NCI-H2171 (cell line): Measurements from ENCODE around the gene PSPN.
A peak's percentile ranks its signal among the peaks of the same experiment; 100 is the strongest.

Source experiments
- DNase-seq: peaks from one replicate; lab custom pipeline; 2025; lab: John Stamatoyannopoulos, UW

The PSPN gene, protein sequence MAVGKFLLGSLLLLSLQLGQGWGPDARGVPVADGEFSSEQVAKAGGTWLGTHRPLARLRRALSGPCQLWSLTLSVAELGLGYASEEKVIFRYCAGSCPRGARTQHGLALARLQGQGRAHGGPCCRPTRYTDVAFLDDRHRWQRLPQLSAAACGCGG

DNA sequence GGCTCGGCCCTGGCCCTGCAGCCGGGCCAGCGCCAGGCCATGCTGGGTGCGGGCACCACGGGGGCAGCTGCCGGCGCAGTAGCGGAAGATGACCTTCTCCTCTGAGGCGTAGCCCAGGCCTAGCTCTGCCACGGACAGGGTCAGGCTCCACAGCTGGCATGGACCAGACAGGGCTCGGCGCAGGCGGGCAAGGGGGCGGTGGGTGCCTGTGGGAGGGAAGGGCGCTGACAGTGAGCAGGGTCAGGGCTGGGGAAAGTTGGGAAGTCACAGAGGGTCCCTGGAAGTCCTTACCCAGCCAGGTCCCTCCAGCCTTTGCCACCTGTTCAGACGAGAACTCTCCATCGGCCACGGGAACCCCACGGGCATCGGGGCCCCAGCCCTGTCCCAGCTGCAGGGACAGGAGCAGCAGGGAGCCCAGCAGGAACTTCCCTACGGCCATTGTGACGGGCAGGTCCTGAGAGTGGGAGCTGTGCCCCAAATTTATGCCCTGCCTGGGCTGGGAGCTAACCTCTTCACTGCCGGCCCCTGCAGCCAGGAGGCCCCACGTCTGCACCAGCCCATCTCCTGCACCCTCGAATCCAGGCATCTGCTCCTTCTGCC lies at the start of gene PSPN:
Gene PSPN (minus strand): TSS at position 523 of the 600 bp plus-strand sequence. CDS start 84 bp downstream, at position 439.
- DNase-seq: no peak

DNA sequence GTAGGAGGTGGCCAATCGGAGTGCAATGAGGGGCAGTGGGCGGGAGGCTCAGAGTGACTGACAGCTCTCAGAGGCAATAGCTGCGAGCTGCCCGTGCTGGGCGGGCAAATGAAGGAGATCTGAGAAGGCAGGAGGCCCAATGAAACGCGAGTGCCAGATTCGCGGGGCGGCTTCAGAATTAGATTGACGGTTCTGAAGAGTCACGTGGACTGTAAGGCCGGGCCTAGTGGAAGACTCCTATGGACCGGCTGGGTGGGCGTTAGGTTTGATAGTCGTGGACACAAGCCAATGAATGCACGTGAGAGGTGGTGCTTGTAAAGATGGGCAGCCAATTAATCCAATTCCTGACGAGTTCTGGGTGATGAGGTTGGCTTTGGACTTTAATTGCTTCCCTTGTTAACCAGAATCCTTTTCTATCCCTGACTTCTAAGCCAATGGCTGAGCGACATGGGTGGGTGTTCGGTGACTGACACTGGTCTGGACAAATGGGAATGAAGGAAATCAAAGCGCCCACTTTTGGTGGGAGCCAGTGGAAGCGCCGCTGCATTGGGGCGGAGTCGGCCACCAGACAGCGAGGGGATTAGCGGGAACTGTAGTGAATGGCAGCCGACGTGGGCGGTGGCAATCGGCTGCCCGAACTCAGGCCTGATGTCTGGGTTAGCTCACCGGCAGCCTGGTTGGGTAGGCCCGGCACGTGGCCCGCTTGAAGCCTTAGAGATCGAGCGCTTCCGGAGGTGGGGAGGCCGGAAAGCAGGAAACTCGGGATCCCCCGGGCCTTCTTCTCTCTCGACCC lies 49.4 kb upstream of the PSPN start:
- DNase-seq: peak; percentile 99

DNA sequence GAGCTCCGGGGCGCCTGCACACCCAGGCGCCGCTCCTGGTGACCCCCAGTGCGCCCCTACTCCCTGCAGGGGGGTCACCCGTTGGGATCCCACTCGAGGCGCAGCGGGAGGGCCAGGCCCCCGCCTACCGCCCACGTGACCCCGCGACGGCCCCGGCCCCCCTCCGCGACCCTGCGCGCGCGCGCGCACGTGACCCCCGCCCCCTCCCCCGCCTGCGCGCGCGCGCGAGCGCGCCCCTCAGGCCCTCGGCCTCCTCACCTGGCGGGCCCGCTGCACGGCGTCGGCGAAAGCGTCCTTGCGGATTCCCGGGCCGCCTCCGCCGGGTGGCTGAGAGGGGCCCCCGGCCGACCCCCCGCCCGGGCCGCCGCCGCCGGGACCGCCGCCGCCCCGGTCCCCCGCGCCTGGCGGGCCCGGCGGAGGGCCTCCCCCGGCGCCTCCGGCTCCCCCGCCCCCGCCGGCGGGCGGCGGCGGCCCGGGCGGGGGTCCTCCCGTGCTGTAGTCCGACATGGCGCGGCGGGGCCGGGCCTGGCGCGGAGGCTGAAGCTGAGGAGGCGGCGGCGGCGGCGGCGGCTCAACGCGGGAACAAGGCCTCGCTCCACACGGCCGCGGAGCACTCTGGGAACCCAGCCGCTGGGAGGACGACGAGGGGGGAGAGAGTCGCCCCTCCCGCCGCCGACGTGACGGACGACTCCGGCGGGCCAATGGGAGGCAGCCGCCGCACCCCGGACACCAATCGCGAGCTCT lies 48.6 kb upstream of the PSPN start, which contains the start of gene KHSRP:
Gene KHSRP (minus strand): TSS at position 617 of the 744 bp plus-strand sequence. CDS start 110 bp downstream, at position 507.
- peak; percentile 27 for DNase-seq

DNA sequence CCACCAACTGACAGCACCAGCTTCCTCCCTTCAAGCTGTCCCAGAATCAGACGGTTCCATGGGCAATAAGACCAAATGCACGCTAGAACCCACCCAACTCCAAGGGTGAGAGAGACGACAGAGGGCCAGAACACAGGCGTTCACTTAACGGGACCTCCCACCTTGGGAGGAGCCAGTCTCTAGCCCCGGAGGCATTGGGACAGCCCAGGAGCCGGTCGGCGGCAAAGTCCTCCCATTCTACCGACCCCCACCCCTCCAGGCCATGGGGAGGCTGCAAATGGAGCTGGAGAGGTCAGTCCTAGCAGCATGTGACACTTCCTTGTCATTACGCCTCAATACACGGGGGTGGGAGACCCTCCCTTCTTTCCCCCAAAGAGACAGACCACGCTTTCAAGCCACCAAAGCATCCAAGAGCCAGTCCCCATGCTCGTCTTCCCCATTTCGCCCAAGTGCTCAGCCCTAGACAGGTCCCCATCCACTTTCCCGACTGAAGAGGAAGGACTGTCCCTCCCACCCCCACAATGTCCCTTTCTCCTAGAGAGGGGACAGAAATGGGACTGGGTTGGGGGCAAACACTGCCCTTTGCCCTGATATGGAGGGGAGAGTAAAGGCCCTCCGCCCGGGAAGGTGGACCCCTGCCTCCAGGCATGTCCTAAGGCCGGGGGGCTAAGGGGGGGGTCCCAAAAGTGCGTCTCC lies 47.9 kb upstream of the PSPN start:
- DNase-seq: no peak

DNA sequence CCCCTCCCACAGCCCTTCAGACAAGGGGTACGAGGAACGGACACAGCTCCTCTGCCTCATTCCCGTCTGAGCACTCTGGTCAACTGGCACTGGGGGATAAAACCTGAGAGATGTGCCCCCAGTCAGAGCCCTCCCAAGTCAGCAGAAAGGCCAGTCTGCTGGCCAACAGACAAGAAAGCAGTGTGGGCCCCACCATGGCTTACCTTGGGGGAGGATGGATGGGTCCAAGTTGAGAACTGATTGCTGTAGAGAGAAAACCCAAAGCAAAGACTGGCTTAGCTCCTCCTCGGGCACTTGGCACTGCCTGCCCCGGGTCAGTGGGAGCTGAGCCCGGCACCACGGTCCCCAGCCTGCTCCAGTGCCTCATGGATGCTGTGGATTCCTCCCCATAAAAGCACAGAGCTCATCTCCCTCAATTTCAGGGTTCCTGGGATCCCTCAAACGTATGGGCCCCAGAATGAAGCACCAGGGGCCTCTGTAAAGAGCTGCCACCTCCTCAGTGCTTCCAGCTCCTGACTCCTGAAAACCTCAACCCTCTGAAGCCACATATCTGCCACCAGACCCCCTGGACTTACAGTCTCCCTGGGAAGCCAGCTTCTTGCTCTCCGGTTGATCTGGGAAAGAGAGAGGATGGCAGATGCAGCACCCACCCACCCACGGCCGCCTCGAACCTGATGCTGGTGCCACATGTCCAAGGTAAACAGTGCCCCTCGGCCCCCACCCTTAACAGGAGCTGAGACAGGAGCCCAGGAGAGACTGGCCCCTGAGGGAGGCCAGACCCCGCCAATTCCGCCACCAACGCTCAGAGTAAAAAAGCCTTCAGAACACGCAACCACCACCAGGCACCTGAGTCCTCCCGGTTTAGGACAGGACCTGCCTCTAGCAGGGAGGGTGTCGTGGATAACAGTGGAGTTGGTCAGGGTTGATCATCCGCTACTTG lies 45.6 kb upstream of the PSPN start:
- DNase-seq: no peak

DNA sequence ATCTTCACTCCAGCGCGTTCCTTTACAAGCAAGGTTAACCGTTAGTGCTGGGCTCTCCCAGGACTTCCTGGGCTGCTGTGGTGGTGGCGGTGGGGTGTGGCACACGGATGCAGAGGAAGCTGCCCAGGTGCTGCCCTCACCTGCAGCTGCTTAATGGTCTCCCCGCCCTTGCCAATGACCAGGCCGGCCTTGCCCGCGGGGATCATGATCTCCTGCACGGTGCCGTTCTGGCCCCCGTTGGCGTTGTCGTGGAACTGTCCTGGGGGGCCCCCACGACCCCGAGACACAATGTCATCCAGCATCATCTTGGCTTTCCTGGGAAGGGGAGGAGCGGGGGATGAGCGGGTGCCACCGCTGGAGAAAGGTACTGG lies 42.8 kb upstream of the PSPN start:
- DNase-seq: no peak

DNA sequence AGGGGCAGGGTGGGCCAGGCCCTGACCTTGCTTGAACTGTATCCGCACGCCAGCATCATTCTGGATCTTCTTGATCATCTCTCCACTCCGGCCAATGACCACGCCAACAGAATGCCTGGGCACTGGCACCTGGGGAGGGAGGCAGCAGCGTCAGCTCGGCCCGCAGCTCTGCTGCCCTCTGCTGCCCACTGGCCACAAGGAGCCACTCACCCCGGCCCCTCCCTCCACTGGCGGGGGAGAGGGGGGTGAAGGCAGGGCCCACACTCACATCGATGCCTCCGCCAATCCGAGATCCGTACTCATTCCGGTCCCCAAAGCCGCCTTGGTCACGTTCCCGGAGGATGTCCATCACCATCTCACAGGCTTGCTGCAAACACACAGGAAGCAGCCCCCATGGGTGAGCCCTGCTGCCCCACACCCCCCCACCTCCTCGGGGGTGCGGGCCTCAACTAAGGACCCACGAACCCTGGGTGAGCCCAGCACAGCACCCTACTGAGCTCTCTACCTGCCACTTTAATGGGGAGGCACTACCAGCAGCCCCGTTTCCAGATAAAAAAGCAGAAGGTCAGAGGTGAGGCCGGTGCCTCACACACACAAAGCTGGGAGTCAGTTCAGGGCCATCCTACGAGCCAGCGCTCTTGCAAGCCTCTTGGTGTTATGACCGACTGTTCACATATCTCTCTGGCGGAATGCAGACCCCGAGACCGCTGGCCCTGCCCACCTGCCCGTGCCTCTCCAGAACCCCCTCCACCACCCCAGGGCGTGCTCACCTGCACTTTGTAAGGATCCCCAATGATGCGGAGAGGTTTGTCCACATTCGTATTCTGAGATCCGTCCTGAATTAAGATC lies 42.2 kb upstream of the PSPN start:
- DNase-seq: no peak

DNA sequence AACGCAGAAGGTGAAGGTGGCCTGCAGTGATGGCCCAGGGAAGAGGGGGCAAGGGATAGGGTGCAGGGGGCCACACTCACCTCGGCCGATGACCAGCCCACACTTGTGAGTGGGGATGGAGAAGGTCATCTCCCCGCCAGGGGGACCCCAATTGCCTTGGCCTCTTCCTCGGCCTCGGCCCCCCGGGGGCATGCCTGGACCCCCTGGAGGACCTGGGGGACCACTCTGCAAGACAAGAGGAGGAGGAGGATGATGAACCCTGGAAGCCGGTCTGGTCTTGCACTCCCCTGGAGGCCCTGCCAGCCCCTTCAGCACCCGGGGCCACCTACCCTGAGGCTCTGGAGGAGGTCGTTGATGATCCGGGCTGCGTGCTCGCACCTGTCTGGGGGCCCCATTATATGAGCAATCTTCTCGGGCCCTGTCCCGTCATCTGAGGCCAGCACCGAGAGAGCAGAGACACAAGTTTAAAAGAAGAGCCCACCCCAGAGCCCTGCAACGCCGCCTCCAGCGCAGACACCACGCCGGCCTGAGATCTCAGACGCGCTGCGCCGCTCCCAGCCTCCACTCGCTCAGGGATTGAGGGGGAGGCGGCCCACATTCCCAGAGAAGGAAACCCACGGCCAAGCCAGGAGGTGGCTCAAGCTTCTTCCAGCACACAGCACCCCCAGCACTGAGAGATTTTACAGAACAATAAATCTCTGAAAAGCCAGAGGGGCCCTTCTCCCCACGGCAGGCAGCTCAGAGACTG lies 41.1 kb upstream of the PSPN start:
- no peak for DNase-seq

DNA sequence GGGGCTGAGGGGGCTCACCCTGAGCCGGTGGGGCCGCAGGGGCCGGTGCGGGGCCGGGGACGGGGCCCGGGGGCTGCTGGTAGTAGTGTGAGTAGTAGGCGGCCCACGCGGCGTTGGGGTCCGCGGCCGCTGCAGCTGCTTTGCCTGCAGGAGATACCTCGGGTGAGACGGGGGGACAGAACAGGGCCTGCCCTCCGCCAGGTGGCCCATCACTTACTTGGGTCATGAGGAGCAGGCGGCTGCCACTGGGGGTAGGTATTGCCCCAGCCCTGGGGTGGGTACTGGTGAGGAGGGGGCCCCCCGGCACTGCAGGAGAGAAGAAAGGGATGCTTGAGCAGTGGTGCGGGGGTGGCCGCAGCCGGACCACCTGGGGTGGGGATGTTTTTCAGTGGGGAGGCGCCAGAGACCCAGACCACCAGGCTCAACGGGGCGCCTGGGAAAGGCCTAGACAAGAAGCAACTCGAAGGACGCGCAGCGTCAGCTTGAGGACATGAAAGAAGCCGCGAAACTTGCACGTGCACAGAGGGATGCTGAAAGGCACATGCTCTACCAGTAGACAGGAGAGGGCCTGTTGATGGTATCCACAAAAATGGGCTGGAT lies 40.0 kb upstream of the PSPN start:
- no peak for DNase-seq

DNA sequence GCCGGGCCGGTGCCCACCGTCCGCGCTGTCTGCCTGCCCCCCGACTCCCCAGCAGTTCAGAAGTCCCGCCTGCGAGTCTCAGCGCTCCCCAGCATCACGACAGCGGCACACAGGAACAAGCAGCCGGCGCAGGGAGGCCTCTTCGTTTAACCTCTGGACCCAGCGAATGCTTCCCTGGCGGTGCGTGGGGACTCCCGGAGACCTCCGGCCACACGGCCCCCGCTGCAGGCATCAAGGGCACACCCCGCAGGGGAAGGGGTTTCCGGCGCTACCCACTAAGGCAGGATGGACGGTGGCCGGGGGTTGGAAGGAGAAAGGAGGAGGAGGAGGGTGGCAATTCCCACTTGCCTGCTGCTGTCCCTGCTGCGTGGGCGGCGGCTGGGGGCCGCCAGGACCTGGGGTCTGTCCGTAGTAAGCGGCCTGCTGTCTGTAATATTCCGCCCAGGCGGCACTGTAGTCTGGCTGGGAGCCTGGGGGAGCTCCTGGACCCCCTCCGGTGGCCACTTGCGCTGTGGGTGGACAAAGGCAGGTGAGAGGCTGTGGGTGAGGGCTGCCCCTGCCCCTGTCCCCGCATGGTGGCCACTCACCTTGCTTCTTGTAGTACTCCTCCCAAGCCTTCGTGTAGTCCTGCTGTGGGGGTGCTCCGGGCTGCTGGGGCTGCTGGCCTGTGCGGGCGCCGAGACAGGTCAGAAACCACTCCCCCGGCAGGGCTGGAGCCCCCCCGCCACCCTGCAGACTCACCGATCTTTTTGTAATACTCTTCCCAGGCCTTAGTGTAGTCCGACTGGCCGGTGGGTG lies 39.3 kb upstream of the PSPN start:
- DNase-seq: no peak

DNA sequence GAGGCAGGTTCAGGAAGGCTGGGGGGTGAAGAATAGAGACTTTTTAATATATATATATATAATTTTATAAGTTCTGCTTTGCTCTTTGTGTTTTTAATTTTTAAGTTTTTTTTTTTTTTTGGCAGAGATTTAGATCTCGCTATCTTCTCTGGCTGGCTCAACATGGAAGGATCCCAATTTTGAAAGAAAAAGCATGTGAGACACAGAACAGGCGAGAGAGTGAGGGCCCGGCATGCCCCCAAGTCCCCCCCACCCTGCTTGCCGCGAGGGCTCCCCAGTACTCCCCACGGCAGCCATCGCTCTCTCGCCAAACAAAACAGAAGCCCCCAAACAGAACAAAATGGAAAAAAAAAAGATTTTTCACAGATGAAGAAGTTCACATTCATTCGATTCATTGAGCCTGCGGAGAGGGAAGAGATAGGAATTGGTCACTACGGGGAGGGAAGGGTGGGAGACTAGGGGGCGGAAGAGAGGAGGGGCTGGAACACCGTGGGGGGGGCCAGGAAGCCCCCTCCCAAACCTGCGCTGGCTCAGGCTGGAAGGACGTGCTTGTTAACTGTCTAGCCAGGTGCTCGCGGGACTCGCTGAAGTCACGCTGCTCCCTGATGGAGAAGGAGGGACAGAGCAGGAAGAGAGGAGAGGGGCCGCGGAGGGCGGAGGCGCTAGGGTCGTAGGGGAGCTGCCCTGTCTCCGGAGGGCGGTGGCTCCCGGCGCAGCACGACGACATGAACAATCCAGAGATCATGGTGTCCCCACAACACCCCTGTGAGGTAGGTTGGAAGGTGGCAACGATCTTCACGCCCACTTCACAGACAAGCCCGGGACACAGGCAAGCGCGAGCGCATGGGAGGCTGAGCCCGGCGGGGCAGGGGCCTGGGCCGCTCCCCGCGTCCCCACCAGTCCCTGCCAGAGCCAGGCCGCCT lies 38.2 kb upstream of the PSPN start:
- DNase-seq: no peak

DNA sequence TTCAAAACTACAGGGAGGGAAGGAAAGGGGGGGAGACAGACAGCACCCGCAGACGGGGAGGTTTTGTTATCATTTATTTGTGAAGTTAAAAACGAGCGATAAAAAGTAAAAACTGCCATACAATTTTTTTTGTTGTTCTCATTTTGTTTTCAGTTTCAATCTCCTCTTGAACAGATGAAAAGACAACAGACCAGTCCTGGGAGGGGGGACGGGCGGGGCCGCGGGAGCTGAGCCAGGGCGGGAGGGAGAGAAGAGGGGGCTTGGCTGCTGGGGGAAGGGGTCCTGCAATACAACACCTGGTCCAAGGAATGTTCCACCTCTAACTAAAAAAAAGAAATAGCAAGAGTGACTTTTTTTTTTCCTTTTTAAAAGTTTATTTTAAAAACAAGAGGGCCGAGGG lies 37.6 kb upstream of the PSPN start:
- no peak for DNase-seq

DNA sequence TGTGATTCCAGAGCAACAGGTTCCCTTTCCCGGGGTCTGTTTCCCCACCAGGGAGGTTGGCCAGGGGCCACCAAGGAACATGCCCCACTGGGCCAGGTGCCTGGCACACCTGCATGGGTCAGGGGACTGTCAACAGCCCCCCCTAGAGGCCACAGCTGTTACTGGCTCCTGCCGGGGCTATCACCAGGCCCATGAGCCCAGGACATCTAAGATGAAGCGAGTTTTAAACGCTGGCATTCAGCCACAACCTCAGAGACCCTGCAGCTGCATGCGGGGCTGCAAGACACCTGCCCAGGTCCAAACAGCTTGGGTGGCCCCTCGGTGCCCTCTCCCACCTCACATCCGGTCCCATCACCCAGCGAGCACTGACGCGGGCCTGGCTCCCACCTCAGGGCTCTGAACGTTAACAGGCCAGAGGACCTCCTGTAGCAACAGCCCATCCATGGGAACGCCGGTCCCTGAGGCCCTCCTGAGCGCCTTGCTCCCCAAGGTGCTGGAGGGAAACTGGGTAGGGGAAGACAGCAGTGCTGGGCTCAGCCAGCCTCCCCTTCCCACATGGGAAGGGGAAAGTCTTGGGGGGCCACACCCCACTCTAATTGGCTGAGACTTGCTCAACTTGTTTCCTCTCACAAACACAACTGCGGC lies 36.8 kb upstream of the PSPN start:
- DNase-seq: peak; percentile 13

DNA sequence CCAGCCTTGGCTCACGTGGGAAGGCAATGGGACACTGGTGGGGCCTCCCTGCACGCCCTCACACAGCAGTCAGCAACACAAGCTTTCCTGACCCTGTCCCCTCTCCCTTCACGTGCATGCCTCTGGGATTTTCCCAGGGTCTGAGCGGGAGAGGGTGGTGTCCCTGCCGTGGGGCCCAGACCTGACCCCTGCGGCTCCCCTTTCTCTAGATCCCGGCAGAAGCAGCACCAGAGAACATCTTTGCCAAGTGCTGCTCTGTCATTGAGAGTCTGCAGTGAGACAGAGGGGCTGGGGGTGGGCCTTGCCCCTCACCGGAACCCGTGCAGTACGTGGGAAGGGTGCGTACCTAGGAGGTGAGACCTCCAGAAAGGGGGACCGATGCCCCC lies 36.3 kb upstream of the PSPN start:
- DNase-seq: no peak

DNA sequence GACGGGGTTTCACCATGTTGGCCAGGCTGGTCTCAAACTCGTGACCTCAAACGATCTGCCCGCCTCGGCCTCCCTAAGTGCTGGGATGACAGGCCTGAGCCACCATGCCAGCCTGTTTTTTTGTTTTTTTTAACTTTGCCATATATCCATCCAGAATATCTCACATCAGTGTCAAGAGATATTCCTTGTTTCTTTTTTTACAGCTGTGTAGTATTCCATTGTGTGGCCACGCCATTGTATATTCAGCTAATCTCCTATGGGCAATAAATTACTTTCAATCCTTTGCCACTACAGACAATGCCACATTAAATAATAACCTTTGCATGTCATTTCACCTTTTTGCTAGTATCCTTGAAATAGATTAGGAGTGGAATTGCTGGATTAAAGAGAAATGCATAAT lies 33.6 kb upstream of the PSPN start:
- no peak for DNase-seq

DNA sequence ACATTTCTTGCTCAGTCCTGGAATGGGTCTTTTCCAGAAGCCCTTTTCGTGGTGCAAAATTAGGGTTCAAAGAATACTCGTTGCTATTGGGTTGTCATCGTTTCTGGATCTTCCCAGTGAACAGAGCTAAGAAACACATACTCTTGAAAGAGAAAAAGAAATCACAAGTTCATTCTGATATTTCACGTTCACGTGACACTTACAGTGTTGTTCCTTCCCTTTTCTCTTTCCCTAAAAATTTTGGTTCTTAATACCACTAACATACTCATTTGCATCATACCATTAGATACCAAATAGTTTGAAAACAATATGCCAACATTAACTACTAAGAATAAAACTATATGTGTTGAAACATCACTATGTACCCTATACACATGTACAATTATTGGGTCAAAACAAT lies 30.7 kb upstream of the PSPN start:
- DNase-seq: no peak
